ENCODE measurements around the gene BCL2L13.

GRCh38 chr22:17590586-17590985 lies 48.0 kb upstream of the BCL2L13 start:
- TF ChIP-seq CTCF (IDR thresholded peaks at IDR 0.05) (no peak), POLR2A (IDR thresholded peaks at IDR 0.05) (no peak)
